GM12878 (cell line): ENCODE measurements around the gene SLC39A11. TPM values are rescaled to one million over a fixed set of nuclear protein-coding genes. Genes with fewer than 3 reads are reported as not detected.

Source experiments
- ATAC-seq: fragments of 200-7000 bp; cut with Tn5 transposase; 3 replicates; pipeline ENCODE4 v1.9.1; 2020; ENCODE audit warnings: mild to moderate bottlenecking, moderate library complexity
- BruUV-seq: library from RNA; stranded (reverse); fragments of 400-500 nt; replicated peaks from 2 replicates; lab custom pipeline; 2021; lab: Mats Ljungman, UMichigan
- CTCF ChIA-PET: fragments of 300-600 bp; sonication (Branson Sonifier 250); formaldehyde crosslinking; extraction: SDS; loops from one replicate; lab custom pipeline; 2021; ENCODE audit warnings: inconsistent platforms; lab: Yijun Ruan, JAX
- POLR2A ChIA-PET: fragments of 350-600 bp; formaldehyde crosslinking; extraction: SDS; loops from one replicate; lab custom pipeline; 2021; ENCODE audit warnings: inconsistent platforms; lab: Charles Lee
- RAD21 ChIA-PET: fragments of 300-600 bp; sonication (Branson Sonifier 250); formaldehyde crosslinking; loops from one replicate; lab custom pipeline; 2023; ENCODE audit warnings: antibody characterized with exemption; ENCODE audit not compliant: unreplicated experiment; lab: Charles Lee
- SMC1A ChIA-PET: fragments of 300-600 bp; sonication (Branson Sonifier 250); formaldehyde crosslinking; loops from one replicate; lab custom pipeline; 2023; ENCODE audit not compliant: unreplicated experiment, uncharacterized antibody; lab: Charles Lee
- DNase-seq: peaks from one replicate; pipeline ENCODE4 v3.0.0-alpha.2; 2011; ENCODE audit warnings: low read depth, low spot score
- FAIRE-seq: peaks from 3 replicates; lab custom pipeline; 2011; peaks lifted over from hg19 to GRCh38; lab: Jason Lieb, UNC
- H2AFZ ChIP-seq: 2 replicates; pipeline ENCODE4 v1.6.0; 2011; ENCODE audit warnings: low read depth, low read length, control low read depth; ENCODE audit not compliant: control insufficient read depth
- H3K27ac ChIP-seq: 2 replicates; pipeline ENCODE4 v1.5.1; 2011; ENCODE audit warnings: control low read depth; ENCODE audit not compliant: control insufficient read depth, insufficient read depth
- H3K27me3 ChIP-seq, 2 experiments: replicated peaks in 1 of 2; 2 replicates each; pipeline versions ENCODE4 v1.6.0 to v1.6.1; 2011; ENCODE audit warnings: low read length in 1 of 2; ENCODE audit not compliant: control insufficient read depth in 2 of 2, insufficient read depth in 2 of 2
- H3K36me3 ChIP-seq, 2 experiments: 2 replicates each; pipeline ENCODE4 v1.5.1; 2011; ENCODE audit warnings: low read length in 1 of 2; ENCODE audit not compliant: control insufficient read depth in 2 of 2, insufficient read depth in 2 of 2
- H3K4me1 ChIP-seq: 2 replicates; pipeline ENCODE4 v1.6.1; 2011; ENCODE audit warnings: mild to moderate bottlenecking, low read length, moderate library complexity, mixed read lengths; ENCODE audit not compliant: control insufficient read depth, insufficient read depth
- H3K4me2 ChIP-seq: 2 replicates; pipeline ENCODE4 v1.6.0; 2011; ENCODE audit warnings: control low read depth; ENCODE audit not compliant: control insufficient read depth, insufficient read depth
- H3K4me3 ChIP-seq: fragments of 200-600 bp; sonication (generic); 2 replicates; pipeline ENCODE4 v1.5.1; 2016
- H3K79me2 ChIP-seq: 2 replicates; pipeline ENCODE4 v1.6.0; 2011; ENCODE audit warnings: low read length; ENCODE audit not compliant: control insufficient read depth, insufficient read depth
- H3K9ac ChIP-seq: 2 replicates; pipeline ENCODE4 v1.8.0; 2011; ENCODE audit warnings: low read length, control low read depth, mixed read lengths; ENCODE audit not compliant: control insufficient read depth, insufficient read depth
- H3K9me3 ChIP-seq: replicated peaks from 3 replicates; pipeline ENCODE4 v1.5.1; 2011; ENCODE audit warnings: mild to moderate bottlenecking, low read length; ENCODE audit not compliant: control insufficient read depth, insufficient read depth
- H4K20me1 ChIP-seq: 2 replicates; pipeline ENCODE4 v1.6.0; 2011; ENCODE audit not compliant: control insufficient read depth, insufficient read depth
- E2F4 ChIP-seq: IDR thresholded peaks from 2 replicates; pipeline ENCODE4 v1.6.1; 2012; ENCODE audit warnings: low read depth, low read length, improper control_type of control experiment
- ESRRA ChIP-seq: IDR thresholded peaks from 2 replicates; pipeline ENCODE4 v1.6.1; 2012; ENCODE audit warnings: mild to moderate bottlenecking, low read length, improper control_type of control experiment
- HCFC1 ChIP-seq: fragments of 150-350 bp; IDR thresholded peaks from 2 replicates; pipeline ENCODE4 v1.6.1; 2014; ENCODE audit warnings: low read length
- IKZF2 ChIP-seq, 2 experiments: fragments of 450-650 bp; IDR thresholded peaks; 2 replicates each; pipeline ENCODE4 v1.6.1; 2017; ENCODE audit warnings: mild to moderate bottlenecking in 2 of 2, moderate library complexity in 2 of 2
- LARP7 ChIP-seq: fragments of 450-650 bp; IDR thresholded peaks from 2 replicates; pipeline ENCODE4 v1.6.1; 2017; ENCODE audit warnings: mild to moderate bottlenecking
- MTA2 ChIP-seq: fragments of 450-650 bp; IDR thresholded peaks from 2 replicates; pipeline ENCODE4 v1.6.1; 2016; ENCODE audit warnings: low read depth, mild to moderate bottlenecking, moderate library complexity
- NR2C1 ChIP-seq: fragments of 450-650 bp; IDR thresholded peaks from 2 replicates; pipeline ENCODE4 v1.6.1; 2017; ENCODE audit warnings: antibody characterized with exemption, mild to moderate bottlenecking, moderate library complexity
- NR2C2 ChIP-seq: IDR thresholded peaks from 2 replicates; pipeline ENCODE4 v1.6.1; 2011; ENCODE audit warnings: borderline replicate concordance, low read depth; ENCODE audit not compliant: control insufficient read depth, insufficient read length
- POU2F2 ChIP-seq: IDR thresholded peaks from 3 replicates; pipeline ENCODE4 v1.6.1; 2011; ENCODE audit warnings: low read depth, mild to moderate bottlenecking, low read length, borderline replicate concordance
- RAD21 ChIP-seq: IDR thresholded peaks from 2 replicates; pipeline ENCODE4 v1.6.1; 2011; ENCODE audit warnings: mild to moderate bottlenecking, low read depth, low read length, moderate library complexity; ENCODE audit not compliant: insufficient read depth
- RAD51 ChIP-seq: fragments of 450-650 bp; IDR thresholded peaks from 2 replicates; pipeline ENCODE4 v1.6.1; 2016; ENCODE audit warnings: moderate library complexity, mild to moderate bottlenecking, inconsistent platforms
- STAT3 ChIP-seq: IDR thresholded peaks from 2 replicates; pipeline ENCODE4 v1.6.1; 2011; ENCODE audit warnings: low read depth, low read length, improper control_type of control experiment
- TBL1XR1 ChIP-seq: IDR thresholded peaks from 2 replicates; pipeline ENCODE4 v1.6.1; 2012; ENCODE audit warnings: low read depth, low read length, improper control_type of control experiment
- ZNF217 ChIP-seq: fragments of 450-650 bp; IDR thresholded peaks from 2 replicates; pipeline ENCODE4 v1.6.1; 2017; ENCODE audit warnings: antibody characterized with exemption, mild to moderate bottlenecking
- WGBS: methylation state at CpG from one replicate; pipeline ENCODE4 v1.1.6; 2016; ENCODE audit warnings: low lambda C conversion rate; ENCODE audit not compliant: insufficient replicate concordance, insufficient coverage; ENCODE audit errors: missing lambda C conversion rate; 5-methylcytosine and 5-hydroxymethylcytosine counted together
- in situ Hi-C: fragments of 300-500 bp; cut with MboI; formaldehyde crosslinking; loops from 9 replicates; pipeline ENCODE4 v1.14.3; 2018; ENCODE audit warnings: mixed read lengths
- intact Hi-C: fragments of 100-400 bp; cut with micrococcal nuclease; formaldehyde crosslinking; loops from one replicate; pipeline ENCODE4 v1.14.2; 2022; ENCODE audit not compliant: unreplicated experiment
- polyA plus RNA-seq, 11 experiments: library from polyadenylated mRNA; depleted of rRNA in 4 of 11; unstranded in 6 of 11; stranded (reverse) in 5 of 11; fragments of >200 nt; fragmentation: Nextera tagmentation in 4 of 11; fragmentation: Illumina TruSeq in 1 of 11; extraction: Ambion mirVana in 4 of 11; extraction: Trizol in 1 of 11; gene quantifications; 1 replicate in 1 of 11; 2 replicates in 10 of 11; pipeline versions ENCODE4 v1.2.1 to v1.2.3, GENCODE V29; 2011 to 2016; ENCODE audit warnings: inconsistent platforms in 2 of 11, missing spikeins in 2 of 11, low read depth in 1 of 11
- total RNA-seq, 4 experiments: library from RNA; depleted of rRNA in 3 of 4; stranded (reverse); fragments of >200 nt in 3 of 4; fragmentation: Illumina TruSeq in 1 of 4; extraction: Trizol in 1 of 4; gene quantifications; 2 replicates each; pipeline versions ENCODE4 v1.2.1 to v1.2.3, GENCODE V29; 2013 to 2021
- TF ChIP-seq, protein P1 (sequence below): IDR thresholded peaks from 2 replicates; pipeline ENCODE4 v1.6.1; 2012; ENCODE audit warnings: low read depth, low read length, improper control_type of control experiment
- TF ChIP-seq, protein P2 (sequence below): IDR thresholded peaks from 2 replicates; pipeline ENCODE4 v1.6.1; 2012; ENCODE audit warnings: mild to moderate bottlenecking, low read depth, low read length
- TF ChIP-seq, protein P3 (sequence below): fragments of 150-350 bp; IDR thresholded peaks from 2 replicates; pipeline ENCODE4 v1.6.1; 2014; ENCODE audit warnings: mild to moderate bottlenecking, low read depth, low read length

Gene SLC39A11
- total and polyA plus RNA-seq, 10 of the 15 experiments (the other 5 are each of a cell fraction or from before 2014, with no cell fraction given) = 8.6 to 23.8 (median 14.0) TPM

- no peaks in the 10 kb centered on the region for H3K36me3 ChIP-seq
- FAIRE-seq (no peak), DNase-seq (no peak), ATAC-seq (no peak)
- in situ Hi-C loops = no loop called here
- BruUV-seq = no TSS peak
- SMC1A ChIA-PET = no interaction called here
- TF ChIP-seq, protein P1, sequence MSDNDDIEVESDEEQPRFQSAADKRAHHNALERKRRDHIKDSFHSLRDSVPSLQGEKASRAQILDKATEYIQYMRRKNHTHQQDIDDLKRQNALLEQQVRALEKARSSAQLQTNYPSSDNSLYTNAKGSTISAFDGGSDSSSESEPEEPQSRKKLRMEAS = no peak
- TF ChIP-seq RAD21 (no peak), RAD51 (no peak), LARP7 (no peak), NR2C2 (no peak), HCFC1 (no peak), ZNF217 (no peak), MTA2 (no peak), TBL1XR1 (no peak), NR2C1 (no peak), STAT3 (no peak), ESRRA (no peak), E2F4 (no peak), IKZF2 (IDR thresholded peaks at IDR 0.05) (no peak), POU2F2 (no peak)
- TF ChIP-seq, protein P2, sequence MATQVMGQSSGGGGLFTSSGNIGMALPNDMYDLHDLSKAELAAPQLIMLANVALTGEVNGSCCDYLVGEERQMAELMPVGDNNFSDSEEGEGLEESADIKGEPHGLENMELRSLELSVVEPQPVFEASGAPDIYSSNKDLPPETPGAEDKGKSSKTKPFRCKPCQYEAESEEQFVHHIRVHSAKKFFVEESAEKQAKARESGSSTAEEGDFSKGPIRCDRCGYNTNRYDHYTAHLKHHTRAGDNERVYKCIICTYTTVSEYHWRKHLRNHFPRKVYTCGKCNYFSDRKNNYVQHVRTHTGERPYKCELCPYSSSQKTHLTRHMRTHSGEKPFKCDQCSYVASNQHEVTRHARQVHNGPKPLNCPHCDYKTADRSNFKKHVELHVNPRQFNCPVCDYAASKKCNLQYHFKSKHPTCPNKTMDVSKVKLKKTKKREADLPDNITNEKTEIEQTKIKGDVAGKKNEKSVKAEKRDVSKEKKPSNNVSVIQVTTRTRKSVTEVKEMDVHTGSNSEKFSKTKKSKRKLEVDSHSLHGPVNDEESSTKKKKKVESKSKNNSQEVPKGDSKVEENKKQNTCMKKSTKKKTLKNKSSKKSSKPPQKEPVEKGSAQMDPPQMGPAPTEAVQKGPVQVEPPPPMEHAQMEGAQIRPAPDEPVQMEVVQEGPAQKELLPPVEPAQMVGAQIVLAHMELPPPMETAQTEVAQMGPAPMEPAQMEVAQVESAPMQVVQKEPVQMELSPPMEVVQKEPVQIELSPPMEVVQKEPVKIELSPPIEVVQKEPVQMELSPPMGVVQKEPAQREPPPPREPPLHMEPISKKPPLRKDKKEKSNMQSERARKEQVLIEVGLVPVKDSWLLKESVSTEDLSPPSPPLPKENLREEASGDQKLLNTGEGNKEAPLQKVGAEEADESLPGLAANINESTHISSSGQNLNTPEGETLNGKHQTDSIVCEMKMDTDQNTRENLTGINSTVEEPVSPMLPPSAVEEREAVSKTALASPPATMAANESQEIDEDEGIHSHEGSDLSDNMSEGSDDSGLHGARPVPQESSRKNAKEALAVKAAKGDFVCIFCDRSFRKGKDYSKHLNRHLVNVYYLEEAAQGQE = no peak
- TF ChIP-seq, protein P3, sequence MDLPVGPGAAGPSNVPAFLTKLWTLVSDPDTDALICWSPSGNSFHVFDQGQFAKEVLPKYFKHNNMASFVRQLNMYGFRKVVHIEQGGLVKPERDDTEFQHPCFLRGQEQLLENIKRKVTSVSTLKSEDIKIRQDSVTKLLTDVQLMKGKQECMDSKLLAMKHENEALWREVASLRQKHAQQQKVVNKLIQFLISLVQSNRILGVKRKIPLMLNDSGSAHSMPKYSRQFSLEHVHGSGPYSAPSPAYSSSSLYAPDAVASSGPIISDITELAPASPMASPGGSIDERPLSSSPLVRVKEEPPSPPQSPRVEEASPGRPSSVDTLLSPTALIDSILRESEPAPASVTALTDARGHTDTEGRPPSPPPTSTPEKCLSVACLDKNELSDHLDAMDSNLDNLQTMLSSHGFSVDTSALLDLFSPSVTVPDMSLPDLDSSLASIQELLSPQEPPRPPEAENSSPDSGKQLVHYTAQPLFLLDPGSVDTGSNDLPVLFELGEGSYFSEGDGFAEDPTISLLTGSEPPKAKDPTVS = no peak
- H3K79me2 ChIP-seq = no peaks in the 10 kb centered on the region
- RAD21 ChIA-PET = no interaction called here
- intact Hi-C loops = no loop called here
- H3K9me3 ChIP-seq = no peaks in the 10 kb centered on the region
- no peaks in the 10 kb centered on the region for H4K20me1 ChIP-seq
- H3K27me3 ChIP-seq = no peaks in the 10 kb centered on the region
- no peak overlapping the region for H3K4me3 ChIP-seq
- H3K27ac ChIP-seq = no peak overlapping the region
- CTCF ChIA-PET = no interaction called here
- no peak overlapping the region for H3K4me2 ChIP-seq
- no peaks in the 10 kb centered on the region for H3K4me1 ChIP-seq
- H3K9ac ChIP-seq = no peak overlapping the region
- WGBS = 63% methylated on average over 12 of the region's 12 CpGs
- POLR2A ChIA-PET = interaction anchor here (0.6 kb wide), 1 partner anchor 546 kb away, joined by 3 read pairs; no protein-coding TSS in a partner anchor
- H2AFZ ChIP-seq = no peak overlapping the region
Measured at GRCh38 chr17:73103641-73104335, 11.3 kb upstream of the SLC39A11 start.
